Hepatocyte (in vitro differentiated cells): ENCODE results near the gene HTT. TPM values are rescaled to one million over a fixed set of nuclear protein-coding genes. Genes with fewer than 3 reads are reported as not detected.

ENCODE experiments used
- DNase-seq: peaks from one replicate; pipeline ENCODE4 v3.0.0-alpha.2; 2016; ENCODE audit warnings: low spot score
- H2AFZ ChIP-seq: fragments of 200-600 bp; sonication (generic); 2 replicates; pipeline ENCODE4 v1.6.0; 2016; ENCODE audit warnings: antibody characterized with exemption, mild to moderate bottlenecking
- H3K27ac ChIP-seq: fragments of 200-600 bp; sonication (generic); 2 replicates; pipeline ENCODE4 v1.5.1; 2016; ENCODE audit warnings: mild to moderate bottlenecking
- H3K27me3 ChIP-seq: fragments of 200-600 bp; sonication (generic); 2 replicates; pipeline ENCODE4 v1.6.1; 2016
- H3K36me3 ChIP-seq: fragments of 200-600 bp; sonication (generic); replicated peaks from 2 replicates; pipeline ENCODE4 v1.5.1; 2016; ENCODE audit warnings: low read depth; ENCODE audit not compliant: insufficient read depth
- H3K4me1 ChIP-seq: fragments of 200-600 bp; sonication (generic); 2 replicates; pipeline ENCODE4 v1.5.1; 2016; ENCODE audit warnings: mild to moderate bottlenecking, moderate library complexity; ENCODE audit not compliant: insufficient read depth
- H3K4me2 ChIP-seq: fragments of 200-600 bp; sonication (generic); 2 replicates; pipeline ENCODE4 v1.6.0; 2016
- H3K4me3 ChIP-seq: fragments of 200-600 bp; sonication (generic); 2 replicates; pipeline ENCODE4 v1.5.1; 2016; ENCODE audit warnings: mild to moderate bottlenecking
- H3K79me2 ChIP-seq: fragments of 200-600 bp; sonication (generic); 2 replicates; pipeline ENCODE4 v1.6.0; 2017; ENCODE audit warnings: mild to moderate bottlenecking
- H3K9me2 ChIP-seq: fragments of 200-600 bp; sonication (generic); replicated peaks from 2 replicates; pipeline ENCODE4 v1.6.0; 2017; ENCODE audit warnings: mild to moderate bottlenecking; ENCODE audit not compliant: insufficient read depth
- H3K9me3 ChIP-seq: fragments of 200-600 bp; sonication (generic); 2 replicates; pipeline ENCODE4 v1.5.1; 2016; ENCODE audit warnings: low read depth, mild to moderate bottlenecking
- H4K20me1 ChIP-seq: fragments of 200-600 bp; sonication (generic); 2 replicates; pipeline ENCODE4 v1.6.0; 2016; ENCODE audit warnings: mild to moderate bottlenecking; ENCODE audit not compliant: insufficient read depth, poor library complexity, severe bottlenecking
- EZH2 ChIP-seq: fragments of 200-600 bp; sonication (generic); IDR thresholded peaks from 2 replicates; pipeline ENCODE4 v1.6.1; 2016; ENCODE audit warnings: antibody characterized with exemption, mild to moderate bottlenecking, borderline replicate concordance
- EZH2phosphoT487 ChIP-seq: fragments of 200-600 bp; sonication (generic); IDR thresholded peaks from one replicate; pipeline ENCODE4 v1.6.1; 2018; ENCODE audit warnings: antibody characterized with exemption, mild to moderate bottlenecking, low read depth, moderate library complexity; ENCODE audit not compliant: unreplicated experiment, severe bottlenecking
- WGBS: methylation state at CpG from one replicate; pipeline ENCODE4 v1.1.6; 2016; ENCODE audit warnings: low lambda C conversion rate; ENCODE audit errors: missing lambda C conversion rate; 5-methylcytosine and 5-hydroxymethylcytosine counted together
- polyA plus RNA-seq: library from polyadenylated mRNA; unstranded; fragments of >200 nt; fragmentation: Nextera tagmentation; extraction: Ambion mirVana; gene quantifications from 2 replicates; pipeline ENCODE4 v1.2.1, GENCODE V29; 2016
- total RNA-seq: library from RNA; depleted of rRNA; stranded (reverse); fragments of >200 nt; gene quantifications from 2 replicates; pipeline ENCODE4 v1.2.3, GENCODE V29; 2014
- TF ChIP-seq, protein P1 (sequence below): fragments of 200-600 bp; sonication (generic); IDR thresholded peaks from 2 replicates; pipeline ENCODE4 v1.5.1; 2016; ENCODE audit warnings: antibody characterized with exemption, mild to moderate bottlenecking; ENCODE audit not compliant: poor library complexity

Gene HTT
- total and polyA plus RNA-seq, 2 experiments from 2014 or later, result 12.4 to 33.9 TPM

GRCh38 chr4:3285558-3286334 is 211.3 kb downstream of the HTT start:
- Histone ChIP-seq H3K4me1 (no peaks in the 10 kb centered on the region), H3K79me2 (no peaks in the 10 kb centered on the region), H3K27ac (no peak overlapping the region), H4K20me1 (no peaks in the 10 kb centered on the region), H3K4me2 (no peak overlapping the region), H3K27me3 (no peaks in the 10 kb centered on the region), H3K4me3 (no peak overlapping the region), H3K36me3 (no peaks in the 10 kb centered on the region), H3K9me3 (no peaks in the 10 kb centered on the region), H3K9me2 (no peaks in the 10 kb centered on the region), H2AFZ (no peak overlapping the region)
- no peak for DNase-seq
- 89% methylated on average over 26 of the region's 38 CpGs for WGBS
- TF ChIP-seq EZH2 (no peak), EZH2phosphoT487 (no peak)
- TF ChIP-seq, protein P1, sequence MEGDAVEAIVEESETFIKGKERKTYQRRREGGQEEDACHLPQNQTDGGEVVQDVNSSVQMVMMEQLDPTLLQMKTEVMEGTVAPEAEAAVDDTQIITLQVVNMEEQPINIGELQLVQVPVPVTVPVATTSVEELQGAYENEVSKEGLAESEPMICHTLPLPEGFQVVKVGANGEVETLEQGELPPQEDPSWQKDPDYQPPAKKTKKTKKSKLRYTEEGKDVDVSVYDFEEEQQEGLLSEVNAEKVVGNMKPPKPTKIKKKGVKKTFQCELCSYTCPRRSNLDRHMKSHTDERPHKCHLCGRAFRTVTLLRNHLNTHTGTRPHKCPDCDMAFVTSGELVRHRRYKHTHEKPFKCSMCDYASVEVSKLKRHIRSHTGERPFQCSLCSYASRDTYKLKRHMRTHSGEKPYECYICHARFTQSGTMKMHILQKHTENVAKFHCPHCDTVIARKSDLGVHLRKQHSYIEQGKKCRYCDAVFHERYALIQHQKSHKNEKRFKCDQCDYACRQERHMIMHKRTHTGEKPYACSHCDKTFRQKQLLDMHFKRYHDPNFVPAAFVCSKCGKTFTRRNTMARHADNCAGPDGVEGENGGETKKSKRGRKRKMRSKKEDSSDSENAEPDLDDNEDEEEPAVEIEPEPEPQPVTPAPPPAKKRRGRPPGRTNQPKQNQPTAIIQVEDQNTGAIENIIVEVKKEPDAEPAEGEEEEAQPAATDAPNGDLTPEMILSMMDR, result no peak

- Histone ChIP-seq H4K20me1 (no peaks in the 10 kb centered on the region), H3K27me3 (no peaks in the 10 kb centered on the region), H3K4me3 (no peak overlapping the region), H3K4me2 (no peak overlapping the region), H3K36me3 (no peaks in the 10 kb centered on the region), H3K4me1 (peaks cover 2% of the 10 kb centered on the region), H3K79me2 (no peaks in the 10 kb centered on the region), H3K27ac (no peak overlapping the region), H3K9me3 (no peaks in the 10 kb centered on the region), H2AFZ (no peak overlapping the region), H3K9me2 (no peaks in the 10 kb centered on the region)
- no peak for DNase-seq
- TF ChIP-seq, protein P1, result no peak
- no peak for TF ChIP-seq EZH2
- TF ChIP-seq EZH2phosphoT487, result no peak
- 91% methylated on average over 32 of the region's 32 CpGs for WGBS
These were observed 212.1 kb downstream of the HTT start for GRCh38 chr4:3286335-3287175.

DNA sequence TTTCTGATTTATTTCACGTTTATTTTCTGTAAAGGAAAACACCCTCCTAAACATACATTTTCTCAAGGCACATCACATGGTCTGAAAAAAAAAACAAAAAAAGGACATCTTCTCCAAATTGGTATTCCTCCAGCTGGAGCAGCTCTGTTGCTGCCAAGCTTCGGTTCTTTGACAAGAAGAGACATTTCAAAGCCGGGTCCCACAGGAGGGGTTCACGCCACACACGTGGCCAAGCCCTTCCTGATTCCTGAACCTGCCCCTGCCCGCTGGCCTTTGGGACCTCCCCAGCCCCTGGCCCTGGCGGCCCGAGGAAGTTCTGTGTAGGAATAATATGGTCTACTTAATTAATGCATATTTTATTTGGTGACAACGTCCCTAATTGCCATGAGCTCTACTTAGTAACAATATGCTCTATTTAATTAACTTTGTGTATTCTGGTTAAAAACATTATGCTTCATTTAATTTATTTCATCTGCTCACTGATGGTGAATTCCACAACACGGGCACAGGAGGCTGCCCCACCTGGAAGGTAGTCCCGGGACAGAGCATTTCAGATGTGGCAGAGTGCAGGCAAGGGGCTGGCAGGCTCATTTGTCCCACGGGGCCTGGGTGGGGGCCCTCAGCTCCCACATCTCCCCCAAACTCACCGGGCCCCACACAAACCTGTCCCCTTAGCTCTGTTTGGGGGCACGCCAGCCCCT is 212.9 kb downstream of the HTT start:
- Histone ChIP-seq H3K27me3 (no peaks in the 10 kb centered on the region), H3K4me2 (no peak overlapping the region), H3K9me2 (no peaks in the 10 kb centered on the region), H4K20me1 (no peaks in the 10 kb centered on the region), H3K9me3 (no peaks in the 10 kb centered on the region), H3K4me3 (no peak overlapping the region), H3K27ac (no peak overlapping the region), H2AFZ (no peak overlapping the region), H3K36me3 (no peaks in the 10 kb centered on the region), H3K79me2 (no peaks in the 10 kb centered on the region), H3K4me1 (peaks cover 4% of the 10 kb centered on the region)
- whole genome bisulfite sequencing, result 83% methylated on average over 14 of the region's 14 CpGs
- no peak for DNase-seq
- no peak for TF ChIP-seq EZH2phosphoT487
- no peak for TF ChIP-seq EZH2
- TF ChIP-seq, protein P1, result no peak
